ENCODE results near the gene BCL2L1.

BCL2L1 gene

DNA sequence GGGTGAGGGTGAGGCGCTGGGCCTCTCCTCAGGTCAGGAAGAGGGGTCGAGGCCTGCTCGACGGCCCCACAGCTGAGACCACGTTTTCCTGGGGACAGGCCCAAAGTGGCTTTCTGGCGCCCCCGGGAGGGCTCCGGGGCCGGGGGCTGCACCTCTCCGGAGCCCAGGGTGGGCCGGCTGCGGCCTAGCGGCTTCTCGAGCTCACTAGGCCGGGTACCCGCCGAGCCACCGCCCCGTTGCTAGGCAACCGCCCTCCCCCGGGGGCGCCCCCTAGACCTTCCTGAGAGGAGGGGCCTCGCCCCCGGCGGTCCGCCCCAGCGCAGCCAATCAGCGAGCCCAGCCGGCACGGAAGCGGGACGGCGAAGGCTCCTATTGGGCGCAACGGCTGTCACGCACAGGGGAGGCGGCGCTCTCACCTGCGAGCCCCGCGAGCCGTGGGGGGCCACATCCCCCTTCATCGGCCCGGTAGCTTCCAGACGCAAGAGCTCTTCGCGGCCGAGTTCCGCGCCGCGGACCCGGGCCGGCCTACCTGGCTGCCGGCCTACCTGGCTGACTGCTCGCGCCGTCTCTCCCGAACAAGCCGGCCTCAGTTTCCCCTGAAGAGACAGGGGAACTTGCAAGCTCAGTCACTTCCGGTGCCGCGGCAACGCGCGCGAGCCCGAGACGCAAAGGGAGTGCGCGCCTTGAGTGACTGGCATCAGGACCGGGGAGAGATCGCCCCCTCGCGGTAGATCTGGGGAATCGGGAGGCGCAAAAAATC lies 831 bp upstream of the BCL2L1 start:
- DNase-seq, result peak; percentile 99

DNA sequence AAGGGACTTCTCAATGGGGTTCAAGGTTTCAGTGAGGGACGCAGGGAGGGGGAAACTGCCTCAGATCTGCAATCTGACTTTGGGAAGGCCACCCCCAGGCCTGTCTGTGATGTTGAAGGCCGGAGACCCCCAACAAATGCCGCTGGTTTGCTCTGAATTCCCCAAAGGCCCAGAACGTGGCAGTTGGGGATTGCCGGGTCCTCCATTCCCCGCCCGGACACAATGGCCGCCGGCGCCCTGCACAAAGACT lies 326 bp upstream of the BCL2L1 start:
- no peak for DNase-seq

DNA sequence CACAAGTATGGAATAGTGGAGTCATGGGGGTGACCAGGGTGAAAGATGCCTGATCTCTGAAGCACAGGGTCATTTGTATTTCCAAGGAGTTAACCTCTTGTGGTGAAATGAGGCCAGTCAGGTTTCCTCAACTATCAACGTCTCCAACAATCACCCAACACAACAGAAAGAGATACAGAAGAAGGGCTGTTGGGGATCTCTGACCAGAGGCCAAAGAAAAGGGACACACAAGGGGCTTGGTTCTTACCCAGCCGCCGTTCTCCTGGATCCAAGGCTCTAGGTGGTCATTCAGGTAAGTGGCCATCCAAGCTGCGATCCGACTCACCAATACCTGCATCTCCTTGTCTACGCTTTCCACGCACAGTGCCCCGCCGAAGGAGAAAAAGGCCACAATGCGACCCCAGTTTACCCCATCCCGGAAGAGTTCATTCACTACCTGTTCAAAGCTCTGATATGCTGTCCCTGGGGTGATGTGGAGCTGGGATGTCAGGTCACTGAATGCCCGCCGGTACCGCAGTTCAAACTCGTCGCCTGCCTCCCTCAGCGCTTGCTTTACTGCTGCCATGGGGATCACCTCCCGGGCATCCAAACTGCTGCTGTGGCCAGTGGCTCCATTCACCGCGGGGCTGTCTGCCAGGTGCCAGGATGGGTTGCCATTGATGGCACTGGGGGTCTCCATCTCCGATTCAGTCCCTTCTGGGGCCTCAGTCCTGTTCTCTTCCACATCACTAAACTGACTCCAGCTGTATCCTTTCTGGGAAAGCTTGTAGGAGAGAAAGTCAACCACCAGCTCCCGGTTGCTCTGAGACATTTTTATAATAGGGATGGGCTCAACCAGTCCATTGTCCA lies 1.0 kb downstream of the BCL2L1 start:
- DNase-seq, result no peak

DNA sequence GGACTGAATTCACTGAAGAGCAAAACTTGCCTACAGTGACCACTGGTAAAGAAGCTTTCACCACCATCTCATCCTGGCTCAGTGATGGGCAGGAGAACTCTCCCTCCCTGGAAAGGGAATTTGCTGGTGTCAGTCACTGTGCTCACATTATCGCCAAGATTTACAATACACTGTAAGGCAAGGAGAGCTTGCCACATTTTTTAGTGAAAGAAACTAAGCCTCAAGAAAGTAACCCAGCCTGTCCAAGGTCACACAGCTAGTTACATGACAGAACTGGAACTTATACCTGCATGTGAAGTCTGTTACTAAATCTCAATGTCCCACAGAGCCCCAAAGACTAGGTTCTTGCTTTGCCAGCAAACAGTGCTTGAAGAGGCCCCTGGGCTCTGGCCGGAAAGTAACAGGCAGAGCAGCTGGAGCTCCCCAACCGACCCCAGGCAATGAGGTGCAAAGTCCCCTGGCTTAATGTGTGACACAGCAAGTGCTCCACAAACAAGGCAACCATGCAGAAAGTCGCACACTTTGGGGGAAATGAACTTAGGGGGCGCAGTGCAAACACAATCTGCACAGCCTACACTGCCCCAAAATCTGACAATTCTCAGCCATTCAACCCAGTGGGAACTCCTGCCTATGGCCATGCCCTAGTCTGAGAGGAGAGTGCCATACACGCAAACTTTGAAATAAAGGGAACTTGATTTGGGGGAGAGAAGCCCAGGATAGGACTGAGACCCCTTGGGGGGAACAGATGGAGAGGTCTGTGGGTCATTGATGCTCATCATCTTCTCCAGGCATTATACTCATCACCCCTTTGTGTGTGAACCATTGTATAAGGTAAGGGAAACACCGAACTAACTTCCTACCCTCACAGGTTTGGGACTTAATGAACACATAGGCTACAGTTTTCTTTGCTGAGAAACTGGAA lies 1.9 kb downstream of the BCL2L1 start:
- DNase-seq, result no peak

DNA sequence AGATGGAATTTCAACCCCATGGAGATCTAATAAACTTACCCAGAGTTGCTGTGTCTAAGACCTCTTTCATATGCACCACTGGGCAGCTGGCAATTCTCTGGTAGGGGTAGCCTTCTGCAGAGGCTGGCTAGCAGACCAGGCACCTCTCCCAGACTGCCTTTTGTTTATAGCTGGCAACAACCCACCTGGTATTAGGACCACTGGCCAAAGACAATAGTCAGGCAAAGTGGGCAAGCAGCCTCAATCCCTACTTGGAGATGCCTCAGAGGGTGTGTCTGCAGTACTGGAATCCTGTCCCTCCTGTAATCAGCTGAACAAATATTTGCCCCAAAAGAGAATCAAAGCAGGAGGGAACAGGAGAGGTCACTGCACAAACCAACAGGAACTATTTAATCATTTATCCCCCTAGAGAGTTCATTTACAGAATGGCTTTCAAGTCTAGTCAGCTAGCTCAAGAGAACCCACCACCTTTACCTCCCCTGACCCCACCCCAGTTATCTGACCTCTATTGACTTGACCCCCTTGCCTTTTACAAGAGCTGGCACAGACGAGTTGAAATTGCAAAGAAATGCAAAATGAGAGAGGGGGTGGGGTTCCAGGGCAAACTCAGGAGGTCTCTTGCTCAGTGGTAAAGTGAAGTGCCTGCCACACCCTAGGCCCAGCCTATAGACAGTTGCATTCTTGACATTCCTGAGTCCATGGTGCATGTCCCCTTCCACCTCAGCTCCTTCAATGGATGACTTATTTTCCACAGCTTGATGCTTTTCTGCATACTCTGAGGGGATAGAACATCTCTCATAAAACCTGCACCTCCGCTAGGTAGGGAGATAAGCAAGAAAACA lies 2.8 kb downstream of the BCL2L1 start:
- DNase-seq, result peak; percentile 51

DNA sequence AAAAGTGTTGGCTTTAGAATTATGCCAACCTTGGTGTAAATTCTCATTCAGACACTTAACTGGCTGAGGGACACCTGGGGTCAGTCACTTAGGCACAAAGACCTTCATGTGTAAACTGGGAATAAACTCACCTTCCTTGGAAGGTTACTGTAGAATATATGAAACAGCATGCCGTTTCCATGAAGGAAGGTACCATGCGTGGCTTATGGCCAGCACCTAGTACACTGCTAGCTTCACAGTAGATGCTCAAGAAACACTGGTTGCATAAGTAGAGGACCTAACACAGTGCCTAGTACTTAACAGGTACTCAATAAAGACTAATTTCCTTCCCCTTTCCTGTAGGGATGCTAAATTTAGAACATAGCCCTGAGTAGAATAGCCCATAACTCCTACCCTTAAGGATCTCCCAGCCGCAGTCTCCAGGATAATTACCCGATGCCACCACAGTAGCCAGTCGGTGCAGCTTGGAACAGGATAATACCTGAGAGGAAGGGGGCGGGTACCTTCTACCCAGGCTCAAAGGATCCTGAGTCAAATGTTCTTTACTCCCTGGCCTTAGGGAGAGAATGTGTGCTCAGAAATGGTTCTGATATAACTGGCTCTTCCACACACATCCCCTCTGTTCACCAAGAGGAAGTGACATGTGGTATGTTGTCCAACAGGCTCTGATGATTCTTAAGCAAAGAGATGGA lies 3.6 kb downstream of the BCL2L1 start:
- no peak for DNase-seq

DNA sequence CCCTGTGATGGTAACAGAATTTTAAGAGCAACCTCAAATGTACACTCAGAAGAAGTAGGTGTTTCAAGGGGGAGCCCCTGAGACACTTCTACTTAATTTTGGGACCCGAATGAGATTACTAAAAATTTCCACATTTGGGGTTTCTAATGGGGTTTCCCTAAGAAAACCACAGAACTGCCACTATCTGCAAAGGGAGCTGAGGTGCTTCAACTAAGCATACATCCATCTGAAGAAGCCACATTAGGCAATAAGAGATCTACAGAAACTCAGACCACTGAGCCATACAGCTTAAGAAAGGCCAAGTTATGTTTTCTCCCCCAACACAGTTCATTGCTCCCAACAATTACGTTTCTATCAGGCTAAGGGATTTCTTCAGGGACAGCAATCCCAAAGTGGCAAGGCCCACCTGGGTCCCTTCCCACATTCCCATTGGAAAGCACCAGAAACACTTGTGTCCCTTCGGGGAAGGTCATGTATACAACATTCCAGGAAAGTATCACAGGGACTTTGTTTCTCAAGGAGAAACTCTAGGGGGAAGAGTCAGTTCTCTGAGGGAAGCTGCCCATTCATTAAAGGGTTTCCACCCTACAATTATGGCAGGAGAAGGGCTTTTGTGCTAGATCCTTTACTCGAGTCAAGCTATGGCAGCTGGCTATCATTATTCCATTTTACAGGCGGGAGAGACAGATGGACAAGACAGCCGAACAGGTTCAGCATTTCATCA lies 5.0 kb downstream of the BCL2L1 start:
- no peak for DNase-seq

DNA sequence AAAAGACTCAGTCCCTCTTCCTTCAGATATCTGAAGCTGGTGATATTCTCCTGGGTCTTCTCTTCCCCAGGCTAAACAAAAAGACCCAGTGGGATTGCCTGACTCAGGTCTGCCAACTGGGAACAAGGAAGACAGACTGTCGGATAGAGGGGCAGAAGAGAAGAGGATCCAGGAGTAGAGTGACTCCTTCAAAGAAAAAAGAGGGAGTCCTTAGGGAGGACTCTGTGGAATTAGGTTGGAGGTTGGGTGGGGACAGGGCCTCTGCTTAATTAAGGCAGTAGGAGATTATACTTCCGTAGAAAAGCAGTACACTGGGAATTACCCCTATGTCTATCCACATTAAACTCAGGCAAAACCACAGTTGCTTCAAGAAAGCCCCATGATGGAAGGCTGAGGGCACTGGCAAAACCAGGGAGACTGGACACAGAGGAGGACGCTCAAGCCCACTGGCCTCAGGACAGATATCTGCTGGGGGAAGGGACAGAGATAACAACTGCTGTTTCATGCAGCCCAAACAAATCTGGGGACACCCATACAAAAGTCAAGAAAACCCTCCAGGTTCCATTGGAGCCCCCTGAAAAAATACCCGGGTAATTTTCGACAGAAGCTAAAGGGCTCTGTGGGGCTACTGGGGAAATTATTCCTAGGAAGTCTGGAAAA lies 5.7 kb downstream of the BCL2L1 start:
- DNase-seq, result no peak

DNA sequence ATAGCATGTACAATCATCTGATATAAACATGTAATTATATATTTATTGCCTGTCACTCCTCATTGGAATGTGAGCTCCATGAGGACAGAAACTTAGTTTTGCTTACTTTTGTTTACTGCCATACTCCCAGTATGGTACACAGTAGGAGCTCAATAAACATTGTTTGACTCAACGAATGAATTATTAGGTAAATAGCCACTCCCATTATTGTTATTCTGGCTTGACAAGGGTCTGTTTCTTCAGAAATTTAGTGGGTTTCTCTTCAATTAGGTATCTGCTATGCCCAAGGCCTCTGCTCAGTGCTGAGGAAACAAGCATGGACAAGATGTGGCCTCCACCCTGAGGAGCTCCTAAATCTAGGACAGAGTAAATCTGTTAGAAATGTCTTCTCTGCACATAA lies 6.3 kb downstream of the BCL2L1 start:
- DNase-seq, result no peak

DNA sequence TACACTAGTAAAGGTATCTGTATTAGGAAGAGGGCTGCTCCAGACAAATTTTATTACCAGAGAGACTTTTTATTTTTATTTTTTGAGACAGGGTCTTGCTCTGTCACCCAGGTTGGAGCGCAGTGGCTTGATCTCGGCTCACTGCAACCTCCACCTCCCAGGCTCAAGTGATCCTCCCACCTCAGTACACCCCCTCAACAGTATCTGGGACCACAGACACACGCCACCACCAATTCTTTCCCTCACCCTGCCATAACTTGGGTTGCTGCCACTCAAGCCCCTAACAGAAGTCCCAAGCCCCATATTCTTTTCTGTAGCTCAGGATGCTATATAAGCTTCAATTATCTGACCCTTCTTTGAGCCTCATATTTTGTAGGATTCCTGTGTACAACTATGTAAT lies 6.9 kb downstream of the BCL2L1 start:
- no peak for DNase-seq

DNA sequence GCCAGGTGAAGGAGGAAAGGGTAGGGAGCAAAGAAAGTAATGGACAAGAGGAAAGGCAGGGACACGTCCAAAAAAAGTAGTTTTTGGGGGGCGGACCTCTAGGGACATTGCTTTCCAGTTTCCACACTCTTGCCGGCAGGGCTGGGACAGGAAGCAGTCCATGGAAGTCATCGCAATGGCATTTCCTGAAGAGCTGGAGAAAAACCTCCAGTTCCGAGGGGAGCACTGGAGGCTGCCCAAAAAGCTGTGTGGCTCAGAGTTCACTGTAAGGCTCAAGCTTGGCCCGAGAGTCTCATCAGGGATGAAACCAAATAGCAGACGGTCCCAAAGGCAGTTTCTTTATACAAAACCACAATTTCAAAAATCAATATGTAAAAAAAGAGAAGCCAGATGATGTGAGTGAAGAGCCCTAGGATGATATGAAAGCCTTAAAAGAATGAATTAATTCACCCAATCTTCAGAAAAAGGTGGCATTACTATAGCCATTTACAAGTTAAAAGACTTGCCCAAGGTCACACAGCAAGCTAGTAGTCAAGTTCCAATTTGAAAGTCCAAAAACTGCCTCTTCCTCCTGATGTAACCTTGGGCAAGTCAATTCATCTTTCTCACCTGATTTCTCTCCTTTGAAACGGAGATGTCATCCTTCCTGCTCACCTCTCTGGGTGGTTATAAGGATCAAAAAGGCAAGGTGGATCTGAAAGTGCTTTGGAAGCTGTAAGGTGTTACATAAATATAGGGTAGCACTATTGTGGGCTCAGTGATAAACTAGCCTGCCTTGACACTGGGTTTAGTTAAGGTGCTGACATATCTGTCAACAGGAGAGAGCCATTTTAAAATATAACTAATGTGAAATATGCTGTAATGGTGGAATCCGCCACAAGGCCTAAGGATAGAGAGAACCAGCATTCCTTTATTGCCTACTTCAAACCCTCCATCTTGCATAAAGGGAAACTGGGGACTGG lies 9.1 kb downstream of the BCL2L1 start:
- peak; percentile 96 for DNase-seq

DNA sequence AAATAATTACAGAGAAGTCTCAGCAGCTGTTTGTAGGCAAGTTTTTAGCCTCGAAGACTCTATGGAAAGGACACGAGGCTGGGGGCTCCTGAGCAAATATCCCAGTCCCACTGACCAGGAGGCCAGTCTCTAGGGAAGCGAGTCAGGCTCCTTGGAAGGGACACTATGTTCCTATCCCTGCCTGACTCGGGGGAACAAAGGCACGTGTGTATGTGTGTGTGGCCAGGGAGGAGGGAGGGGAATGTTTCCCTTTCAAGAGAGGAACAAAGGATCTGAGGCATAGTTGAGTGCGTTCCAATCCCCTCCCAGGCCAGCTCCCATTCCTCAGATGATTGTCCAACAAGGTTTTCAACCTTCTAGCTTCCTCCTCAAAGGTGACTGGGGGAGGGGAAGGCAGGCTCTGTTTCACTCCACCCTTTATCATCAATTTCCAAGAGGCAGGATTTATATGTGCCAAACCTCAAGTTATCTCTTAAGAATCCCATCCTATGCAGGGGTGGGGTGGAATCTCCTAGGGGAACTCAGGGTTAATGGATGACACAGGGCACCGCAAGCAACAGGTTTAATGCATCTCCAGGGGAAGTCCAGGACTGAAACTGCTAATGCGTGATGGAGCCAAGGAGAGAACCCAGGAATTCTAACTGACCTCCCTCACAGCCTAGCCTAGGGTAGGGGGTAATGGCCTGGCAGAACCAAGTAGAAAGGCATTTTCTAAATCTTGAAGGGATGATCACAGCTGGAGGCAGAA lies 9.9 kb downstream of the BCL2L1 start:
- DNase-seq, result peak; percentile 83

DNA sequence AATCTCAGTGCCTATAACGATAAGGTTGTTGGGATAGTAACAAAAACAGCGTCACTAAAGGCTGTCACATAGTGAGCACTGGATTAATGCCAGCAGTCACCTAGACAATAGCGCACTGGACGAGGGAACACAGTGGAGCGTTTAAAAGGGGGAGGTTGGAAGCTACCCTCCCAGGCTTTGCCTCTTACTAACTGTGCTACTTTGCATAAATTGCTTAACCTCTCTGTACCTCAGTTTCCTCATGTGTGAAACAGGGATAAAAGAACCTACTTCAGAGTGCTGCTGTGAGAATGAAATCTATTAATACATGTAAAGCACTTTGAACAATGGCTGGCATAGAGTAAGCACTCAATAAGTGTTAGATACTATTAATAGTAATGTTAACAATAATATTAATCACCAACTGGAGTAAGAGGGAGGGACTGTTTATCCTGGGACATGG lies 10.5 kb downstream of the BCL2L1 start:
- DNase-seq, result no peak

DNA sequence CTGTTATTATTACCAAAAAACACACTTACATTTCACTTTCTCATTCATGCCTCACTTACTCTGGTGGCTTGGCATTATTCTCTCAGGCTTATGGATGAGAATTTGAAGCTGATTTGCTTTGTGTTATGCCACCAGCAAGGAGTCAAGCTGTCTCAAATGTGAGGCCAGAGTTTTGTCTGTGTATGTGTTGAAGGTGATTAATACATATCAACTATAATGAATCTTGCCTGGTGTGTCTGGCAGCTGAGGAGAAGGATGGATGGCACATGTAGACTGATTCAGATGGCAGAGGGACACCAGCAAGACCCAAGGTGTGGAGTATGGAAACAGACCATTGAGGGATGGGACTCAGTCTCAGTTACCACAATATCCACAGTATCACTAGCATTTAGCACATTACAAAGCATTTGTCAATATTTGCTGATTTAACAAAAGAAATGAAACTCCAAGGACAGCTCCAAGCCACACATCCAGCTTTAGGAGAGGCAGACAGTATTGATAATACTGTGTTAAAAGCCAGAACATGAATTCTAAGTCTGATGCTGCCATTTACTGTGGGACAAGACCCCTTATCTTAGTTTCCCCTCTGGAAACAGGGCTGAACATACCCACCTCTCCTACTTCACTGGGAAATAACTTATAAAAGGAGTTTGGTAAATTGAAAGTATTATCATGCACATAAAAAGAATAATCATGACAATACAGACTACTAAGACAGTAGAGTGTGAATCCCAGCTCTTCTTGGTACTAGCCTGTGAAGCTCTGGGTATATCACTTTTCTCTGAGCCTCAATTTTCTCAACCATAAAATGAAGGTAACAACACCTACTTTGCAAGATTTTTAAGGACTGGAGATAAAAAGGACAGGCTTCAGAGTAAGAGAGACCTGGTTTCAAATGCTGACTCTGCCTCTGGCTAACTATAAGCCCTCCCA lies 11.2 kb downstream of the BCL2L1 start:
- no peak for DNase-seq

DNA sequence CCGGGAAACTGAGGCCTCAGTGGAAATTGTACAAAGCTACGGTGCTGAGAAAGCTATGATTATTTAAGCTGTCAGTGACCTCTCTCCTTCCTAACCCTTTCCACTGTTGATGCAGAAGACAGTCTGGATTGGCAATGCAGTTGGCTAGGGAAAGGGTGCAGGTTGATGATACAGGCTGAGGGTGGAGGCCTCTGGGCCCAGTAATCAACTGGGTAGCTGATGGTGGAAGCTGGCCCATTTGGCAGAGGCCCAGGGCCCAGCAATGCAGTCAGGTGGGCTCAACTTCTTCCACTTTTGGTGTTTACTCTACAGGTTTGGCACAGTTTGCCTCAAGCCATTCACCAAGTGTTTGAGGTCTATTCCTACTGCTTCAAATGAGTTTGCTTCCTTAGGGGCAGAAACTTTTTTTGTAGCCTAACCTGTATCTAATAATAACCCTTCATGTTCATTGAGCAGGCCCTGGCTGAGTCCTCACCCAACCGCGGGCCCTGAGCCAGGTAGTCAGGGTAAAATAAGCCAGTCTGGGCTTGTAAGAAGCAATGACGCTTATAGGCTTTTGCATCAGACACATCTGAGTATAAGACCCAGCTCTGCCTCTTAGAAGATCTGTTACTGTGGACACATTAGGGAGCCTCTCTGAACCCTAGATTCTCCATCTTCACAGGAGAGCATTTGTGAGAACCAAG lies 12.1 kb downstream of the BCL2L1 start:
- no peak for DNase-seq

DNA sequence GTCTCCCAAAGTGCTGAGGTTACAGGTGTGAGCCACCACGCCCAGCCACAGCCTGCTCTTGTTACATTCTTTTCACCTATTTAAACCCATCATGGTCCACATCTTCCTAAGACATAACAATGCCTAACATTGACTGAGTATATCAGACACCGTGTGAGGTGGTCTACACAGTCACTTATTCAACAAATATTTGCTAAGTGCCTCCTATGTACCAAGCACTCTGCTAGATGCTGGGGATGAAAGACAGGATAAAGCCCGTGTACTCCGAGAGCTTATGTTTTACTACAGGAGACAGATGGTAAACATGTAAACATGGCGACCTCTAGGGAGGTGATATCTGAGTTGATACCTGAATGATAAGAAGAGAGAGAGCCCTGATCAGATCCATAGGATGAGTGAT lies 12.7 kb downstream of the BCL2L1 start:
- no peak for DNase-seq

All from fibroblast of skin of scalp (primary cell).